Measurements from ENCODE around the gene PCCB.
"Not testable (repeated sequence)": the region's sequence is repeated elsewhere in the genome, so short reads cannot be mapped to it uniquely, and the experiment has no call there.

PCCB gene

GRCh38 chr3:136330900-136331299 is 80.8 kb downstream of the PCCB start:
- in situ Hi-C loops (cut with HindIII; ENCODE audit: low sequenced_read_pairs): no loop called here
- H3K4me3 ChIP-seq (ENCODE audit: low read depth, low read length): no peak overlapping the region
- no peak for TF ChIP-seq CTCF (IDR thresholded peaks at IDR 0.05; ENCODE audit: low read depth, low read length, missing control alignments)
- DNase-seq (ENCODE audit: low read depth): no peak

GRCh38 chr3:136332302-136332701 is 82.2 kb downstream of the PCCB start:
- no peak overlapping the region for H3K4me3 ChIP-seq (ENCODE audit: low read depth, low read length)
- in situ Hi-C loops (cut with HindIII; ENCODE audit: low sequenced_read_pairs): no loop called here
- no peak for DNase-seq (ENCODE audit: low read depth)
- no peak for TF ChIP-seq CTCF (IDR thresholded peaks at IDR 0.05; ENCODE audit: low read depth, low read length, missing control alignments)

GRCh38 chr3:136332776-136333175 is 82.6 kb downstream of the PCCB start:
- TF ChIP-seq CTCF (IDR thresholded peaks at IDR 0.05; ENCODE audit: low read depth, low read length, missing control alignments): no peak
- DNase-seq (ENCODE audit: low read depth): no peak
- in situ Hi-C loops (cut with HindIII; ENCODE audit: low sequenced_read_pairs): no loop called here
- no peak overlapping the region for H3K4me3 ChIP-seq (ENCODE audit: low read depth, low read length)

- TF ChIP-seq CTCF (IDR thresholded peaks at IDR 0.05; ENCODE audit: low read depth, low read length, missing control alignments): no peak
- no peak overlapping the region for H3K4me3 ChIP-seq (ENCODE audit: low read depth, low read length)
- in situ Hi-C loops (cut with HindIII; ENCODE audit: low sequenced_read_pairs): no loop called here
- DNase-seq (ENCODE audit: low read depth): no peak
Observed at GRCh38 chr3:136334209-136334608, 84.1 kb downstream of the PCCB start.

- H3K4me3 ChIP-seq (ENCODE audit: low read depth, low read length); DNase-seq (ENCODE audit: low read depth); in situ Hi-C loops (cut with HindIII; ENCODE audit: low sequenced_read_pairs): not testable (repeated sequence)
Observed at GRCh38 chr3:136334726-136335125, 84.6 kb downstream of the PCCB start.

GRCh38 chr3:136336329-136337100 is 86.4 kb downstream of the PCCB start:
- in situ Hi-C loops (cut with HindIII; ENCODE audit: low sequenced_read_pairs): no loop called here
- no peak for TF ChIP-seq CTCF (IDR thresholded peaks at IDR 0.05; ENCODE audit: low read depth, low read length, missing control alignments)
- H3K4me3 ChIP-seq (ENCODE audit: low read depth, low read length): no peak overlapping the region
- DNase-seq (ENCODE audit: low read depth): peak; percentile 29

GRCh38 chr3:136343446-136343845 is 93.3 kb downstream of the PCCB start:
- no peak for DNase-seq (ENCODE audit: low read depth)
- TF ChIP-seq CTCF (IDR thresholded peaks at IDR 0.05; ENCODE audit: low read depth, low read length, missing control alignments): no peak
- in situ Hi-C loops (cut with HindIII; ENCODE audit: low sequenced_read_pairs): no loop called here
- no peak overlapping the region for H3K4me3 ChIP-seq (ENCODE audit: low read depth, low read length)

All from astrocyte of the cerebellum (primary cell).